ENCODE measurements around the gene GNL2. TPM values are rescaled to one million over a fixed set of nuclear protein-coding genes. Genes with fewer than 3 reads are reported as not detected.

The GNL2 gene
- 60.1 and 64.1 TPM in 2 replicates for polyA plus RNA-seq (2014; cell fraction: cytosol; rRNA removed)
- polyA plus RNA-seq (2014; cell fraction: nucleus; rRNA removed): 56.9 and 68.7 TPM in 2 replicates

DNA sequence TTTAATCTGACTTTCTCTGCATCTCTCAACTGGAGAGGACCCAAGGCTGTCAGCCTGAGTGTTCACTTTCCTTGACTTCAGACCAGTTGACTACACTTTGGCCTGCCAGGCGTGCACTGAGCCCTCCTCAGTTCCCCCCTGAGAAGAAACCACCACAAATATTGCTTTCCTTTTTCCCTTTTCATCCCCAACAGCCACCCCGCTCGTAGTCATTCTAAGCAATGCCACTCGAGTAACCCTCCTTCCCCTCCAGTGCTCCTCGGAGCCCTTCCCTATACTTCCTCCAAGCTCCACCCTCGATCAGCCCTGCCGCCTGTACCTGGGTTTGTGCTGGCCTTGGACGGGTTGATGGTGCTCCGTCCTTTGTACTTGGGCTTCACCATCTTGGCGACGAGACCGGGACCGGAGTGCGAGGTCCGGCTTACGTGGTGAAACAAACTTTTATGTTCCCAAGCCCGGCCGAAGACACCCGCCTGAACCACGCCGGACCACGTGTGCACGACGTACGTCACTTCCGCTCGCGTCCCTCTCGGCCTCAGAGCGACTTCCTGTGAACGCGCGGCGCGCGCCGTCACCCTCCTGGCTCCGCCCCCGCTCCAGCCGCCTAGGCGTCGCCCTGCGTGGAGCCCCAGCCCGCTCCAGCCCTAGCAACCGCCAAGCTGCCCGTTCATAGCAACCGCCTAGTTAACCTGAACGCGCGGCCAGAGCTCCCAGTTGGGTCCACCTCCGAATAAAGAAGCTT, at the start of gene GNL2:
TSS of gene GNL2 (minus strand) at position 498 of the 742 bp plus-strand sequence. CDS start at position 383, 115 bp downstream.
- DNase-seq (ENCODE audit: low spot score): peak; percentile 92

GRCh38 chr1:37641059-37641458, 45.3 kb upstream of the GNL2 start:
- DNase-seq (ENCODE audit: low spot score): no peak

- DNase-seq (ENCODE audit: low spot score): no peak
These were observed 40.7 kb upstream of the GNL2 start for GRCh38 chr1:37636435-37636834.

GRCh38 chr1:37634992-37635902, 39.5 kb upstream of the GNL2 start:
- DNase-seq (ENCODE audit: low spot score): no peak

- DNase-seq (ENCODE audit: low spot score): peak; percentile 9
These were observed 38.7 kb upstream of the GNL2 start, which contains the start of gene RSPO1 for GRCh38 chr1:37634244-37634991. RSPO1 (minus strand) TSS chr1:37634892; CDS start chr1:37629661, 5,231 bp downstream.

- DNase-seq (ENCODE audit: low spot score): no peak
These were observed 38.2 kb upstream of the GNL2 start for GRCh38 chr1:37633938-37634243.

DNA sequence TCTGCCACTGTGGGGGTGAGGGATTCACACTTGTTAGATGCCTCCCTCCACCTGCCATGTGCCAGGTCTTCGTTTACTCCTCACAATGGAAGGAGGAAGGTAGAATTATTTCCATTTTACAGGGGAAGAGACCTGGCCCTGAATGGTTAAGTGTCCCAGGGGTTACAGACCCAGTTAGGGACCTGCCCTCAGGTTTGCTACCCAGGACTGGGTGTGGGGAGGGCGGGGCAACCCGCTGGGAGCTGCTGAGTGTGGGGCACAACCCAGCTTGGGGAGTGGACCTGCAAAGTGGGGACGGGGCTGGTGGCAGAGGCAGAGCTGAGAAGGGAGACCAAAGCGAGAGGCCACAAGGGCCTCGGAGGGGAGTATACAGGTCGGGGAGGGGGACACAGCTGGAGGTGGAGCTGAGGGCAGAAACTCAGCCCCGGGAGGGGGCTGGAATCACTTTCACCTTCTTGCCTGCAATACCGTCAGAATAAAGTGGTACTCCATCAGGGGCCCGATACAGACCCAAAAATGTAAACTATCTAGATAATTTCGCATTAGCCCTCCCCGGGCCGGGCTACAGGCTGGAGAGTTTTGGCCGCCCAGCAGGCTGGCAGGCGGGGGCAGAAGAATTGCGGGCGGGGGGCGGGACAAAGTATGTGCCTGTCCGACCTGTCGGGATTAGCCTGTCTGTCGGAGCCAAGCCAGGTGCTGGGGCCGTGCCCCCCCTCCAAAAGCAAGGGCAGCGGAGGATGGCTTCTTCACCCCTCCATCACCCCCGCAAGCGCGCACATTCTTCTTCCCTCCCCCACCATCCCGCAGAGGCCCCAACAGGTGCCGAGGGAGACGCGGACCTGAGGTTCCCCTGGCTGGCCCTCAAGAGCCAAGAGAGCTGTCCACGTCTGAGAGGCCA, 37.6 kb upstream of the GNL2 start:
- DNase-seq (ENCODE audit: low spot score): no peak

GRCh38 chr1:37631036-37631435, 35.3 kb upstream of the GNL2 start:
- DNase-seq (ENCODE audit: low spot score): no peak

DNA sequence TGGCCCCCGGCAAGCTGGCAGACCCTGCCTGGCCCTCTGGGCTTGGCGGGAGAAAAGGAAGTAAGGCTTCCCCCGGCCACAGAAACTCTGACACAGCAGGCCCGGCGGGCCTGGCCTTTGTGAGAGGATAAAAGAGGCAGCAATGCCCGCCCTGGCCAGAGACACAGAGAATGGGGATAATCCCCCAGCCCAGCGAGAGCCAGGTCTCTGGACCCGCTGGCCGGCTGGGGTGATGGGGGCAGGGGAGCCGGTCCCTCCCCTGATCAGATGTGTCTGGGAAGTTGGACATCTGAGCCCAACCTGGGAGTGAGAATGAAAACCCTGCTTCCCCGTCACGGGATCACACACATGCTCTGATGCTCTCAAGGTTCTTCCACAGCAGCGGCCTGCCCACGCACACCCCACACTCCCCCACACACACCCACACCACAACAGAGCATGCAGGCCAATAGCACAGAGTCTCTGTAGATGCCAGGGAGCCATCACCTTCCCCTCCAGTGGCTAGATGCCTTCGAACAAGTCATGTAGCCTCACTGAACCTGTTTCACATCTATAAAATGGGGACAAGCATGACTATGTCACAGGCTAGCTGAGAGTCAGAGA, 34.8 kb upstream of the GNL2 start:
- DNase-seq (ENCODE audit: low spot score): no peak

DNA sequence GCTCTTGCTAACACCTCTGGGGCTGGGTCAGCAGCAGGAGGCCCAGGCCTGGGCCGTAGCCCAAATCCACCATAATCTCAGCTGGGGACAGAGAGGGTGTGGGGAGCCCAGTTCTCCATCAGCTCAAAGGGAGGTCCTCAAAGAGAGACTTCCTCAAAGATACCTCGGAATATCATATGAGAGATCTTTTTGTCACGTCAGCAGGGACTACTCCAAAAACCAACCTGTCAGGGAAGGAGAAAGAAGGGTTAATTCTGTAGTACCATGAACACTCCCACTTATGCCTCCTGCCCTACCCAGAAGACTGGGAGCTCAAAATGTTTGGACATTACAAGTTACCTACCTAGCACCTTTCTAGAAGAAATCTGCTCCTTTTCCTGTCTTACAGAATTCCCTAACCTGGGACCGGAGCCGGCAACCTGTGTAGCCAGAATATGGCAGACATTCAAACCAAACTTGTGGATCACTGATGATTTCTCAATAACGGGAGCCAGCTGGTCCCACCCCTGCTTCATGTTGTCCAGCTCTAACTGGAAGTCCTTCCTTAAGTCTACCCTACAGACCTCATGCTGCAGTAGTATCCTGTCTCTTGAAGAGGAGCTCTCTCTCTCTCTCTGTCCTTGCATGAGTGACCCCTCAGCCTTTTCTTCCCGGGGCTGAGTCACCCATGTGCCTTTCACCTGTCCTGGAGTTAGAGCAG, 34.1 kb upstream of the GNL2 start:
- no peak for DNase-seq (ENCODE audit: low spot score)

DNA sequence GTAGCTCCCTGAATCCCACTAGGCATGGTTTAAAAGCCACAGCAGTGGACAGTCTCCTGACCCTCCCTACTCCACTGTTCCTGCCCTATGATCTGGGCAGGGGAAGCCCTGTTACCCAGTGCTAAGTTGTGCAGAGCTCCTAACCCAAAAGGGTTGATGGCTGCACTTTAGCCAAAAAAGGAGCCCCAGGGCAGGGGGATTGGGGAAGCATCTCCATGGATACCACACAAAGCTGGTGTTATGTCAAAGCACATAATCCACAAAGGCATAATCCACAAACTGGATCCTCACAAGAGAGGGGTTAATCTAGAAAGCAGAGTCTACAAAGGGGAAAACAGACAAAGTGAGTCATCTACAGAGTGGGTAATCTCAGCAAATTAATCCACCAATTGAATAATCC, 33.3 kb upstream of the GNL2 start:
- DNase-seq (ENCODE audit: low spot score): no peak

DNA sequence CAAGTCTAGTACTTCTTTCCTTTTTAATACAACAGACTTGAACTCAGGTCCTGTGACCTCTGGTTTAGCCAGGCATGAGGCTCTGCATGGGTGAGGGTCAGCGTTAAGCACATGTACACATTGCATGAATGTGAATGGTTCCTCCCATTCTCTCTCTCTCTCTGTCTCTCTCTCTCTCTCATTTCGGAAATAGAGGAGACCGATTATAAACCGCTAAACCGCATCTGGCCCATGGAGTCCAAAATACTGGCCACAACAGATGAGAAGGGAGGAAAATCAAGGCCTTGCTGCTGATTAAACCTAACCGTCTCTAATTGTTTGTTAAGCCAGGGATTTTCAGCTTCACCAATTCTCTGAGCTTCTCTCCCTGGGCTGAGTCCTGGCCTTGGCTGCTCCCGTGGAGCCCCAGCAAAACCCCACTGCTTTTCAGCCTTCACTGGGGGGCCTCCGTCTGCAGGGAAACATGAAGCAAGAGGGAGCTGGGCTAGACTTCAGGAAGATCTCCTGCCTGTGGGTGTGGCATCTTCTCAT, 32.4 kb upstream of the GNL2 start:
- DNase-seq (ENCODE audit: low spot score): no peak

DNA sequence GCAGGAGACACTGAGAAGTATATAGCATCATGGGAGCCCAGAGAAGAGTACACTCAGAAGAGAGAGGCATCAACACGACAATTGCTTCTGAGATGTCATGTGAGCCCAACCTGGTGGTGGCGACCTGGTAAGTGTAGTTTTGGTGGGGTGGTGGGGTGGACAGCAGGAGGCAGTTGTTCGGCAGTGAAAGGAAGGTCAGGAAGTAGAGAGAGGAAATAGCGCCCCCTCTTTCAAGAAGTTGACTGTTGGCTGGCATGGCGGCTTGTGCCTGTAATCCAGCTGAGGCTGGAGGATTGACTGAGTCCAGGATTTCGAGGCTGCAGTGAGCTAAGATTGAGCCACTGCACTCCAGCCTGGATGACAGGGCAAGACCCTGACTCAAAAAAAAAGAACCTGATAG, 26.4 kb upstream of the GNL2 start:
- no peak for DNase-seq (ENCODE audit: low spot score)

DNA sequence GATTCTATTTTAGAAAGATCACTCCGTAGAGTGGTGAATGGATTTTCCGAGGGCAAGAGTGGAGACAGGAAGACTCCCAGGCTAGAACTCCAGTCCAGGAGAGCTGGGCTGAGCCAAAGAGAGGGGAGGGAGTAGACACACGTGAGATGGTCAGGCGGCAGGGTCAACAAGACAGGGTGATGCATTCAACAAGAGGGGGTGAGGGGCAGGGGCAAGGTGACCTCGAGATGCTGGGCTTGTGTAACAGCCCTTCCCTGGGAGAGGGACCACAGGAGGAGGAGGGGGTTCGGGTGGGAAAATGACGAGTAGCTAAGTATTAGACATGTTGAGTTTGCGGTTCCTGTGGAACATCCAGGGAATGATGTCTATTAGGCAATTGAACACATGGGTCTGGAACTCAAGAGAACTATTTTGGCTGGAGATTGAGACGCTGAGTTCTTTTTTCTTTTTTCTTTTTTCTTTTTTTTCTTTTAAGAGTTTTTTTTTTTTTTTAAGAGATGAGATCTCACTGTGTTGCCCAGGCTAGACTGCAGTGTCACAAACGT, 25.7 kb upstream of the GNL2 start:
- DNase-seq (ENCODE audit: low spot score): no peak

DNA sequence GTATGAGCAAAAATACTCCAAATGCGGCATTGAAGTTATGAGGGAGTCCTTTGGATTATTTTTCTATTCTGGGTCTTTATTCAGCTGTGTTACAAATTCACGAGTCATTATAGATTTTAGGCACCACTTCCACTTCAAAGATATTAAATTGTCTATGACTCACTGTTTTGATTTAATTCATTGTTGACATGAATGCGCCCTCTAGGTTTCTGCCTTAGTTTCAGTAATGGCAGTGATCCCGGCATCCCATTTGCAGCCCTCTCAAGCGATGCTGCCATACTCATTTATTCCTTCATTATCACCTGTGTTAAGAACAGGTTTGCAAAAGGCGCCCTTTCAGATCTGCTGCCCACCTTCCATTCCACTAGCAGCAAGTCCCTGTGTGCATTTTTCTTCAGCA, 25.0 kb upstream of the GNL2 start:
- DNase-seq (ENCODE audit: low spot score): no peak

DNA sequence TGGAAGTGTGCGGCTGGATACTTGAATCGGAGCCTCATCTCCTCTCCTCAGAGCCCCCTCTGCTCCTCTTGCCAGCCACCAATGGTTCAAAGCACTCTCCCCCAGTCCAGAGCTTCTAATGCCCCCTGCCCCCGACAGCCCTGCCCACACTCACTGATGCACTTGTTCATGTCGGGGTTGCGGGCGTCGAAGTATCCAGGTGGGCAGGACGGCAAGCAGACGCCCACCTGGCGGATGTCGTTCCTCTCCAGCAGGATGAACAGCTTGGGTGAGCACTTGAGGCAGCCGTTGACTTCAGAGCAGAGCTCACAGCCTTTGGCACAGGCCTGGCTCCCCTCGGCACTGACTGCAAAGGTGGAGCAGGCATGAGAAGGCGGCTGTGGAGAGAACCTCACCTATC, 20.6 kb upstream of the GNL2 start:
- no peak for DNase-seq (ENCODE audit: low spot score)

DNA sequence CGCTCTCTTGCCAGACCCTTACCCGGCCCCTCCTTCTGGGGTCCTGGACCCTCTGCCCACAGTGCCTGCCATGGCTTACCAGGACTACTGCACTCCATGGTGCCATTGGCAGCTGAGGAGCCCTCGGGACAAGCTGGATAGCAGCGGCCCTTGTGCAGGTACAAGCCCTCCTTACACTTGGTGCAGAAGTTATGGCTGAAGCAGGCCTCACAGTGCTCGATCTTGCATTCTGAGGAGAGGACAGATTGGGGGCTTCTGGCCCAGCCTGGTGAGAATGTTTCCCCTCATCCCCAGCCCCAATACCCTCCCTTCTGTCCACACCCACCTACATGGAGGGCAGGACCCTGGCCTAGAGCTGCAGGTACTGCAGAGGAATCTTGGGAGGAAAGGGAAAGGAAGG, 18.4 kb upstream of the GNL2 start:
- no peak for DNase-seq (ENCODE audit: low spot score)

DNA sequence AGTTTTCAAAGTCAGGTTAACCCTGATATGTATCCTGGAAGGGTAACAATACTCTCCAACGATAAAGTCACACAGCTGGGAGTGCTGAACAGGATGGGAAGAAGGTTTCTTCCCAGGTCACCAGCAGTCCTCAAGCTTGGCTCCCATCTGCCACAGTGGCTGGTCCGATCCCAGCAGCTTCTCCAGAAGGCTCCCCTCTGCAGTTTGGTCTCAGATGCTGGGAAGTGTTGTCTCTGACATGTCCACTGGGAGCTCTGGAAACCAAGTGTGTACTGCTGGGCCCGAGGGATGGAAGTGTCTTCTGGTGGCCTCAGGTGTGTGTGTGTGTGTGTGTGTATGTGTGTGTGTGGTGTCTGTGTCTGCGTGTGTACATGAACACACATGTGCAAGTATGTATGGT, 16.4 kb upstream of the GNL2 start:
- DNase-seq (ENCODE audit: low spot score): no peak

DNA sequence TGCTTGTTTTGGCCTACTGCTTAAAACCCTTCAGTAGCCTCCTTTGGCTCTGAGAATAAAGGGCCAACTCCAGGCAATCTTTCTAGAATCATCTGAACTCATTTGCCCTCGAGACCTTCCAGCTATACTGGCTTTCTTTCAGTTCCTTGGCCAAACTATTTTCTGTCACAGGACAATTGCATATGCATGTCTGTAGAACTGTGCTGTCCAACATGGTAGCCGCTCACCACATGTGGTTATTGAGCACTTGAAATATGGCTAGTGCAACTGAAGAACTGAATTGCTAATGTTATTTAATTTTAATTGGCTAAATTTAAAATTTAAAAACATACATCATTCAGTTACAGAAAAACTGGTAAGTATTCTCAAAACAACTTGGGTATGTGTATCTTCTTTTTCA, 14.3 kb upstream of the GNL2 start:
- no peak for DNase-seq (ENCODE audit: low spot score)

Measured in SK-N-DZ (cell line).